GM23338 (cell line): Measurements from ENCODE around the gene VPS25. TPM values are rescaled to one million over a fixed set of nuclear protein-coding genes. Genes with fewer than 3 reads are reported as not detected.

Source experiments
- ATAC-seq: fragments of 200-7000 bp; cut with Tn5 transposase; 3 replicates; pipeline ENCODE4 v1.9.1; 2020
- DNase-seq: peaks from one replicate; pipeline ENCODE4 v3.0.0-alpha.2; 2015; ENCODE audit warnings: low spot score
- H2AFZ ChIP-seq: fragments of 200-600 bp; sonication (generic); 2 replicates; pipeline ENCODE4 v1.8.0; 2016; ENCODE audit warnings: antibody characterized with exemption, mild to moderate bottlenecking, moderate library complexity
- H3F3A ChIP-seq: fragments of 200-600 bp; sonication (generic); replicated peaks from 2 replicates; pipeline ENCODE4 v1.8.0; 2017; ENCODE audit warnings: antibody characterized with exemption, mixed run types, low read depth
- H3K27ac ChIP-seq: fragments of 200-600 bp; sonication (generic); 2 replicates; pipeline ENCODE4 v1.6.1; 2016; ENCODE audit warnings: low read depth
- H3K27me3 ChIP-seq: fragments of 200-600 bp; sonication (generic); 2 replicates; pipeline ENCODE4 v1.8.0; 2016; ENCODE audit warnings: mild to moderate bottlenecking, mixed run types, moderate library complexity; ENCODE audit not compliant: insufficient read depth
- H3K36me3 ChIP-seq: fragments of 200-600 bp; sonication (generic); 2 replicates; pipeline ENCODE4 v1.8.0; 2016; ENCODE audit warnings: mild to moderate bottlenecking; ENCODE audit not compliant: insufficient read depth
- H3K4me1 ChIP-seq: fragments of 200-600 bp; sonication (generic); 2 replicates; pipeline ENCODE4 v1.8.0; 2016; ENCODE audit warnings: mild to moderate bottlenecking, moderate library complexity; ENCODE audit not compliant: insufficient read depth
- H3K4me2 ChIP-seq: fragments of 200-600 bp; sonication (generic); 2 replicates; pipeline ENCODE4 v1.7.1; 2017; ENCODE audit warnings: mixed run types
- H3K4me3 ChIP-seq: fragments of 200-600 bp; sonication (generic); 2 replicates; pipeline ENCODE4 v1.6.1; 2016; ENCODE audit warnings: mixed run types
- H3K79me2 ChIP-seq: fragments of 200-600 bp; sonication (generic); replicated peaks from 2 replicates; pipeline ENCODE4 v1.8.0; 2017; ENCODE audit warnings: mild to moderate bottlenecking; ENCODE audit not compliant: insufficient read depth
- H3K9me2 ChIP-seq: fragments of 200-600 bp; sonication (generic); 2 replicates; pipeline ENCODE4 v1.8.0; 2017; ENCODE audit not compliant: insufficient read depth
- H4K20me1 ChIP-seq: fragments of 200-600 bp; sonication (generic); replicated peaks from 2 replicates; pipeline ENCODE4 v1.8.0; 2017; ENCODE audit warnings: mild to moderate bottlenecking; ENCODE audit not compliant: insufficient read depth
- H3K27ac Mint-ChIP-seq: 2 replicates; pipeline ENCODE4 v1.8.0; 2020; ENCODE audit warnings: inconsistent platforms, mild to moderate bottlenecking, moderate library complexity, mixed read lengths
- H3K27me3 Mint-ChIP-seq: 3 replicates; pipeline ENCODE4 v1.8.0; 2022; ENCODE audit warnings: low read depth, mild to moderate bottlenecking, moderate library complexity, mixed read lengths, inconsistent platforms; ENCODE audit not compliant: insufficient read depth, poor library complexity
- H3K36me3 Mint-ChIP-seq: 3 replicates; pipeline ENCODE4 v1.8.0; 2021; ENCODE audit warnings: low read depth, mild to moderate bottlenecking, inconsistent platforms, moderate library complexity, mixed read lengths
- H3K4me1 Mint-ChIP-seq: 3 replicates; pipeline ENCODE4 v1.8.0; 2020; ENCODE audit warnings: mild to moderate bottlenecking, inconsistent platforms, mixed read lengths
- H3K4me3 Mint-ChIP-seq: 3 replicates; pipeline ENCODE4 v1.8.0; 2021; ENCODE audit warnings: moderate library complexity, mild to moderate bottlenecking, inconsistent platforms, mixed read lengths
- H3K9me3 Mint-ChIP-seq: 3 replicates; pipeline ENCODE4 v1.8.0; 2020; ENCODE audit warnings: moderate library complexity, mild to moderate bottlenecking, inconsistent platforms, mixed read lengths
- CREB1 ChIP-seq: fragments of 250-450 bp; sonication (Bioruptor Pico); IDR thresholded peaks from 2 replicates; pipeline ENCODE4 v1.5.0; 2020; ENCODE audit warnings: low read depth, mild to moderate bottlenecking, moderate library complexity
- ETS1 ChIP-seq: IDR thresholded peaks from 2 replicates; pipeline ENCODE4 v1.6.1; 2016; ENCODE audit warnings: antibody characterized with exemption
- POLR2AphosphoS5 ChIP-seq: IDR thresholded peaks from 2 replicates; pipeline ENCODE4 v1.6.1; 2016; ENCODE audit warnings: antibody characterized with exemption, low read depth
- STAT1 ChIP-seq: IDR thresholded peaks from one replicate; pipeline ENCODE4 v1.6.1; 2016; ENCODE audit warnings: antibody characterized with exemption; ENCODE audit not compliant: unreplicated experiment
- ZNF114 ChIP-seq: fragments of 250-450 bp; sonication (Bioruptor Pico); IDR thresholded peaks from 2 replicates; pipeline ENCODE4 v1.5.0; 2020; ENCODE audit warnings: mild to moderate bottlenecking, moderate library complexity
- ZNF331 ChIP-seq: fragments of 250-450 bp; sonication (Bioruptor Pico); IDR thresholded peaks from 2 replicates; pipeline ENCODE4 v1.5.0; 2020; ENCODE audit warnings: low read depth, mild to moderate bottlenecking, moderate library complexity
- ZNF462 ChIP-seq: fragments of 250-450 bp; sonication (Bioruptor Pico); IDR thresholded peaks from 2 replicates; pipeline ENCODE4 v1.5.0; 2020; ENCODE audit warnings: mild to moderate bottlenecking, moderate library complexity
- polyA plus RNA-seq: library from polyadenylated mRNA; unstranded; fragments of >200 nt; fragmentation: Nextera tagmentation; extraction: Ambion mirVana; gene quantifications from 2 replicates; pipeline ENCODE4 v1.2.1, GENCODE V29; 2016
- total RNA-seq: library from RNA; depleted of rRNA; stranded (reverse); fragments of >200 nt; shearing (Covaris generic); gene quantifications from 2 replicates; pipeline ENCODE4 v1.2.3, GENCODE V29; 2014

VPS25 gene
- total and polyA plus RNA-seq, 2 experiments from 2014 or later: 105 to 110 TPM

- Mint-ChIP-seq H3K4me1 (no peaks in the 10 kb centered on the region), H3K27me3 (no peaks in the 10 kb centered on the region), H3K36me3 (peaks cover 32% of the 10 kb centered on the region), H3K4me3 (no peak overlapping the region), H3K27ac (no peak overlapping the region), H3K9me3 (no peaks in the 10 kb centered on the region)
- H3K36me3 ChIP-seq: peaks cover 6% of the 10 kb centered on the region
- H3K27me3 ChIP-seq: no peaks in the 10 kb centered on the region
- H2AFZ ChIP-seq: no peak overlapping the region
- no peak overlapping the region for H3K4me3 ChIP-seq
- no peaks in the 10 kb centered on the region for H3K9me2 ChIP-seq
- TF ChIP-seq CREB1 (CRISPR knock-in tag) (no peak), ZNF114 (CRISPR knock-in tag) (no peak), POLR2AphosphoS5 (no peak), STAT1 (no peak), ZNF462 (CRISPR knock-in tag) (no peak), ZNF331 (CRISPR knock-in tag) (no peak), ETS1 (no peak)
- no peaks in the 10 kb centered on the region for H3F3A ChIP-seq
- no peaks in the 10 kb centered on the region for H3K4me1 ChIP-seq
- H3K79me2 ChIP-seq: no peaks in the 10 kb centered on the region
- H3K27ac ChIP-seq: no peak overlapping the region
- DNase-seq (no peak), ATAC-seq (no peak)
- no peak overlapping the region for H3K4me2 ChIP-seq
- 0 out of 2 replicates have a peak, but pooled peaks cover 6% of the 10 kb centered on the region for H4K20me1 ChIP-seq
These were observed 49.6 kb upstream of the VPS25 start for GRCh38 chr17:42723636-42724035.
